Sigmoid colon (tissue), 3 donors: Measurements from ENCODE around the gene POLH.

ENCODE experiments used
- POLR2A ChIP-seq, 2 donors: fragments of 450-650 bp; IDR thresholded peaks; one replicate each; pipeline ENCODE4 v1.6.1; 2016; ENCODE audit warnings: antibody characterized with exemption in 2 of 2, mild to moderate bottlenecking in 2 of 2, moderate library complexity in 2 of 2
- TF ChIP-seq, protein P1 (sequence below), 4 experiments: fragments of 450-650 bp in 3 of 4; fragments of 200-600 bp in 1 of 4; IDR thresholded peaks; one replicate each; pipeline ENCODE4 v1.5.1; 2016 to 2019; ENCODE audit warnings: antibody characterized with exemption in 4 of 4, mild to moderate bottlenecking in 3 of 4, moderate library complexity in 2 of 4

DNA sequence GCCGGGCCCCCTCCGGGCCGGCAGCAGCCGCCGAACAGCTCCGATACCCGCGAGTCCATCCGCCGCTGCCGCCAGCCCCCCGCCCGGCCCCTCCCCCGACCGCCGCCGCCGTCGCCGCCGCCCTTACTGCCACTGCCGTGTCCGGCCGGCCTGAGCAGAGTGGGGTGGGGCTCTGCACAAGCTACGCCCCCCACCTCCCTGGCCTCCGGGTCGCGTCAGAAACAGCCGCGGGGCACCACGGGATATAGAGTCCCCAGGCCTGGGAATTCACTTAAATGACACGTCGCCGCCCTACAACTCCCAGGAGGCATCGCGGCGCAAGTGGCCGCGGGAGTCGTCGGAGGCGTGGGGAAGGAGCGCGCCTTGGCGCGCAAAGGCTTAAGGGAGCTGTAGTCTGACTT lies 53.1 kb downstream of the POLH start, which contains the start of gene GTPBP2:
- peak in 1 of 2 donors; percentile 12 for TF ChIP-seq POLR2A (IDR thresholded peaks at IDR 0.05)
- TF ChIP-seq, protein P1, sequence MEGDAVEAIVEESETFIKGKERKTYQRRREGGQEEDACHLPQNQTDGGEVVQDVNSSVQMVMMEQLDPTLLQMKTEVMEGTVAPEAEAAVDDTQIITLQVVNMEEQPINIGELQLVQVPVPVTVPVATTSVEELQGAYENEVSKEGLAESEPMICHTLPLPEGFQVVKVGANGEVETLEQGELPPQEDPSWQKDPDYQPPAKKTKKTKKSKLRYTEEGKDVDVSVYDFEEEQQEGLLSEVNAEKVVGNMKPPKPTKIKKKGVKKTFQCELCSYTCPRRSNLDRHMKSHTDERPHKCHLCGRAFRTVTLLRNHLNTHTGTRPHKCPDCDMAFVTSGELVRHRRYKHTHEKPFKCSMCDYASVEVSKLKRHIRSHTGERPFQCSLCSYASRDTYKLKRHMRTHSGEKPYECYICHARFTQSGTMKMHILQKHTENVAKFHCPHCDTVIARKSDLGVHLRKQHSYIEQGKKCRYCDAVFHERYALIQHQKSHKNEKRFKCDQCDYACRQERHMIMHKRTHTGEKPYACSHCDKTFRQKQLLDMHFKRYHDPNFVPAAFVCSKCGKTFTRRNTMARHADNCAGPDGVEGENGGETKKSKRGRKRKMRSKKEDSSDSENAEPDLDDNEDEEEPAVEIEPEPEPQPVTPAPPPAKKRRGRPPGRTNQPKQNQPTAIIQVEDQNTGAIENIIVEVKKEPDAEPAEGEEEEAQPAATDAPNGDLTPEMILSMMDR (IDR thresholded peaks at IDR 0.05) = no peak
